GM21423 (cell line): ENCODE measurements around the gene SPPL2B.
"Not testable (repeated sequence)": the region's sequence is repeated elsewhere in the genome, so short reads cannot be mapped to it uniquely, and the experiment has no call there.

Experiments used
- ATAC-seq: cut with Tn5 transposase; IDR thresholded peaks from one replicate; pipeline ENCODE4 v1.9.1; 2021; ENCODE audit warnings: mild to moderate bottlenecking, moderate library complexity; ENCODE audit not compliant: unreplicated experiment

The SPPL2B gene

GRCh38 chr19:2336528-2337328 is 8.2 kb downstream of the SPPL2B start:
- no peak for ATAC-seq

GRCh38 chr19:2337329-2337707 is 8.8 kb downstream of the SPPL2B start:
- ATAC-seq: no peak

GRCh38 chr19:2338055-2338615 is 9.7 kb downstream of the SPPL2B start:
- no peak for ATAC-seq

DNA sequence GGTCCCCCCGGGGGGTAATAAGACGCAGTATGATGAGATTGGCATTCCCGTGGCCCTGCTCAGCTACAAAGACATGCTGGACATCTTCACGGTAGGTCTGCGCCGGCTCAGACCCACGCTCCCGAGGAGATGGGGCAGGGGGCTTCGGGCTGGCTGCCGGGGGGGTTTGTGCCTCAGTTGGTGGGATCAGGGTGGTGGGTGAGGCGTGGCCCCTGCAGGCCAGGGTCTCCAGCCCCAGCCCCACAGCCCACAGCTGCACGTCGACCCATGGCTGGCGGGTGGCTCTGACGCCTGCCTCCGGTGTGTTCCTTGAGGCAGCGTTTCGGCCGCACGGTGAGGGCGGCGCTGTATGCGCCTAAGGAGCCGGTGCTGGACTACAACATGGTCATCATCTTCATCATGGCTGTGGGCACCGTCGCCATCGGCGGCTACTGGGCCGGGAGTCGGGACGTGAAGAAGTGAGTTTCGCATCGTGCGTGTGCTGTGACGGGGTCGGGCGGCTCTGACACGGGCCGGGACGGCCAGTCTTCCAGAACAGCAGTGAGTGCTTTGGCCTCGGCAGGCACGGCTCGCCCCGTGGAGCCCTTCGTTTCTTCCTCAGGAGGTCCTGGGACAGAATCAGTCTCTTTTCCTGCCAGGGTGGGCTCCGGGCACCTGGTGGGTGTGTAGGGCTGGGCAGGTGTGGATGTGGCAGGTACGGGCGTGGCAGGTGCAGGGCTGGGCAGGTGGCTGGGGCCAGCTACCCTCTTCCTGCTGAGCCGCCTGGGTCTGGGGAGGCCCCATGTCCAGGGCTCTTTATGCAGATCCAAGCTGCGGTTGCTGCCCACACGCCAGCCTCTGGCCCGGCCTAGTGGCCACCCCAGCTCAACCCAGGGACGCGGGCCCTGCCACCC is 10.5 kb downstream of the SPPL2B start:
- no peak for ATAC-seq

DNA sequence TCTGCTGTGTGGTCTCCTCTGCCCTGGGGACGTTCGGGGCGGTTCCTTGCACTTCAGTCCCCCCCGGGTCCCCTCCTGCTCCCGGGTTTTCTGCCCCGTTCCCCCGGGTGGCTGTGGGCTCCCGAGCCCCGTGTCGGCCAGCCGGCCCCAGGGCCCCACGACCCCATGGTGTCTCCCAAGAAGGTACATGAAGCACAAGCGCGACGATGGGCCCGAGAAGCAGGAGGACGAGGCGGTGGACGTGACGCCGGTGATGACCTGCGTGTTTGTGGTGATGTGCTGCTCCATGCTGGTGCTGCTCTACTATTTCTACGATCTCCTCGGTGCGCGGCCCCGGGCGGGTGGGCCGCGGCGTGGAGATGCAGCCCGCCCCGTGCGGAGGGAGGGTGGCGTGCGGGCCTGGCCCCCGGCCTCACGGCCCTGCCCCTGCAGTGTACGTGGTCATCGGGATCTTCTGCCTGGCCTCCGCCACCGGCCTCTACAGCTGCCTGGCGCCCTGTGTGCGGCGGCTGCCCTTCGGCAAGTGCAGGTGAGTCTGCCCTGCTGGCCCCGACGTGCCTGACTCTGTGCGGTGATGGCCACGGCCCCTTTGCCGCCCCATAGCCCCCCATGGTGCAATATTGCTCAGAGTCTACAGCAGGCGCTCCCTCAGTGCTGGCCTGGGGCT is 11.3 kb downstream of the SPPL2B start:
- no peak for ATAC-seq

DNA sequence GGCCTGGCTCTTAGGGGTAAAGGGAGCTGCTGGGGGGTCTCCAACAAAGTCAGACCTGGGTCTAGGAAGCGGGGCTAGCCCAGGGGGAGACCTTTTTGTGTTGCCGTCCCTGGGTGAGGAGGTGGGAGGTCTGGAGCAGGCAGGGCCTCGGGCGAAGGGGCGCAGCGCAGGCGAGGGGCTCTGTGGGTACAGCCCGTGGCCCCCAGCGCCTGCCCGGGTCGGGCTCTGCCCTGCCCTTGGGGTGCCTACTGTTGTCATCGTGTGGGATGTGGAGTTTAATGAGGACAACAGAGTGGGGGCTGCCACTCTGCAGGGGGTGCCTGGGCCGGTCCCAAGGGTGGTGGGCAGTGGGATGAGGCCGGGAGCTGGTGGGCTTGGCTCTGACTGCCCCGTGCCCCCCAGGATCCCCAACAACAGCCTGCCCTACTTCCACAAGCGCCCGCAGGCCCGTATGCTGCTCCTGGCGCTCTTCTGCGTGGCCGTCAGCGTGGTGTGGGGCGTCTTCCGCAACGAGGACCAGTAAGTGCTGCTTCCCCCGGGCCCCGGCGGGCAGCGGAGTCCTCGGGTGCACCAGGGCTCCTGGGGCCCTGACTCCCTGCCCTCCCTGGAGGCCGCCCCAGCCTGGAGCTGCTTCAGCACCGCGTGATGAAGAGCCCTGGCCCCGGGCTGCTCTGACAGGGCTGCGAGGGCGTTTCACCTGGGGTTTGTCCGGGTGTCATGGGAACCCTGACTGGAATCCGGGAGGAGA is 12.2 kb downstream of the SPPL2B start:
- ATAC-seq: no peak

DNA sequence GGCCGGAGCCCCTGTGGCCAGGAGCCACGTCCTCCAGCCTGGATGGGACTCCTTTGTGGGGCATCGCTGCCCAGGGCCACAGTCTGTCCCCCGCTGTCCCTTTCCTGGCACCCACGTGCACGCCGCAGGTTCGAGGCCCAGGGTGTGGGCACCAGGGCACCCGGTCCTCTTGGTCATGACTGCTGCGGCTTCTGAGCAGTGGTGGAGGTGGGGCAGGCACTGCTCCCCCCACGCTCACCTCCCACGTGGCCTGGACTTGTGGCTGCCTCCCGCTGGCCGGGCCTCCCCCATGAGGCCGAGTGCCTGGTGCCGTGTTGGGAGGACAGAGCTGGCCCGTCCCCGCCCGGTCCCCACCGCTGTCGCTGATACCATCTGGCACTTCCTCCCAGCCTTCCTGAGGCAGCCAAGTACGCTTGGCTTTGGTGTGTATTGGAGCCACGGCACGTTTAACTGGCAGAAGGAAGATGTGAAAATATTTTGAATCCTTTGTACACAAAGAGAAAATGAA is 12.8 kb downstream of the SPPL2B start:
- no peak for ATAC-seq

DNA sequence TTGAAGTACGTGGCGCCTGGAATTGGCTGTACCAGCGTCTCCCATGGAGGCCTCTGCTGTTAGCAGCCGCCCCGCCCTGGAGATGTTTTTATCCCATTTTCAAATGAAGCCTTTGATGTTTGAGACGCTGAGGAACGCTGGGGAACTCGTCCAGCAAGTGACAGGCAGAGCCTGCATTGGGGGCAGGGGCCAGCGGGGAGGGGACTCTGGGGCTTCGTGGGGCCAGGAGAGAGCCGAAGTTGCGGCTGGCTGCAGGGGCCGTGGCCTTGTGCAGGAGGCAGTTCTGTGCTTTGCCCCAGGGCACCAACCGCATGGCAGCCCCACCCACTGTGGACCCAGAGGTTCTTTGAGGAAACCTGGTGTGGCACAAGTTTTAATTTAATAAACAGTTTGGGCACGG is 13.5 kb downstream of the SPPL2B start:
- ATAC-seq: no peak

GRCh38 chr19:2342656-2343288 is 14.3 kb downstream of the SPPL2B start:
- ATAC-seq: no peak

GRCh38 chr19:2343289-2343982 is 15.0 kb downstream of the SPPL2B start:
- no peak for ATAC-seq

- ATAC-seq: no peak
Observed at GRCh38 chr19:2344381-2344870, 15.9 kb downstream of the SPPL2B start.

DNA sequence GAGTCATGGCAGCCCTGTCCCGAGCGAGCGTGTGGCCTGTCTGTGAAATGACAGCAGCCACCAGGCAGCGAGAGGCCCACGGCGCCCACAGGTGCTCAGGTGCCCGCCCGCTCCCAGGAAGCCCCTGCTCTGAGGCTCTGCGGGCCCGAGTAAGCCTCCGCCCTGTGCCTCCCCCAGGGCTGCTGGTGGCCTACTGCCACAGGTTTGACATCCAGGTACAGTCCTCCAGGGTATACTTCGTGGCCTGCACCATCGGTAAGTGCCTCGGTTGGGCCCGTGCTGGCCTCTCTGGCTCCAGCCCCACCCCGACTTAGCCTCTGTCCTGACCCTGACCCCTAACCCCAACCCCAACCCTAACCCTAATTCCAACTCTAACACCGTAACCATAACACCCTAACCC is 16.6 kb downstream of the SPPL2B start:
- no peak for ATAC-seq

- ATAC-seq: no peak
Observed at GRCh38 chr19:2345794-2346663, 17.5 kb downstream of the SPPL2B start.

DNA sequence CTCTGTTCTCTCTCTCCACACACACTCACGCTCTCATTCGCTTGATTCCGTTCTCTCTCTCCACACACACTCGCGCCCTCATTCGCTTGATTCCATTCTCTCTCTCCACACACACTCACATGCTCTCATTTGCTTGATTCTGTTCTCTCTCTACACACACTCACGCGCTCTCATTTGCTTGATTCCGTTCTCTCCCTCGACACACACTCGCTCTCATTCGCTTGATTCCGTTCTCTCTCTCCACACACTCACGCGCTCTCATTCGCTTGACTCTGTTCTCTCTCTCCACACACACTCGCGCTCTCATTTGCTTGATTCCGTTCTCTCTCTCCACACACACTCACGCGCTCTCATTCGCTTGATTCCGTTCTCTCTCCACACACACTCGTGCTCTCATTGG is 21.3 kb downstream of the SPPL2B start:
- not testable (repeated sequence) for ATAC-seq

GRCh38 chr19:2350656-2351055 is 22.2 kb downstream of the SPPL2B start:
- ATAC-seq: no peak

GRCh38 chr19:2351591-2351990 is 23.1 kb downstream of the SPPL2B start:
- no peak for ATAC-seq

DNA sequence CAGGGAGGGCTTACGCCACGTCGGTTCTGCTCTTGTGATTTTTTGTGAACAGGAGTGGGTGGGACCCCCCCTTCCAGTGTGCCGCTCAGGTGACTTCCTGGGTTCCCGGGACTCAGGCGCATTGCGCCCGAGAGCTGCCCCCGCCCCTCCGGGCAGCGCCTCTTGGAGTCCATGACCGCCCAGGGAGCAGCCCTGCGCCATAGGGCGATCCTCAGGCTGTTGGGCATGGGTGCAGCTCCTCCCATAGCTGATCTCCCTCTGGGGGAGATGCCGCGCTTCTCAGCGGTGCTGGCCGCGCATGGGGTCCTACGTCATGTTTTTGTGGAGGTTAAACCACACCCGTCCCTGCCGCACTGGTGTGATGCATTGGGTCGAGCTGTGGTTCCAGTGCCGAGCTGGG is 23.6 kb downstream of the SPPL2B start:
- ATAC-seq: no peak
